Smooth muscle cell of the brain vasculature (primary cell): Measurements from ENCODE around the gene CXCL11.
"Not testable (repeated sequence)": the region's sequence is repeated elsewhere in the genome, so short reads cannot be mapped to it uniquely, and the experiment has no call there.

Experiments used
- DNase-seq: peaks from one replicate; pipeline ENCODE4 v3.0.0-alpha.2; 2012; ENCODE audit warnings: low read depth, low spot score

CXCL11 gene

GRCh38 chr4:76042241-76042998 lies 6.5 kb upstream of the CXCL11 start:
- DNase-seq = not testable (repeated sequence)

- DNase-seq = no peak
Observed at GRCh38 chr4:76036855-76037254, 985 bp upstream of the CXCL11 start.

GRCh38 chr4:76035141-76035540 lies 729 bp downstream of the CXCL11 start:
- no peak for DNase-seq

GRCh38 chr4:76029300-76029699 lies 6.6 kb downstream of the CXCL11 start:
- no peak for DNase-seq

- no peak for DNase-seq
Observed at GRCh38 chr4:76028350-76028765, 7.5 kb downstream of the CXCL11 start.

GRCh38 chr4:76024065-76024464 lies 11.8 kb downstream of the CXCL11 start:
- no peak for DNase-seq

- no peak for DNase-seq
Observed at GRCh38 chr4:76023389-76023788, 12.5 kb downstream of the CXCL11 start, which contains the start of gene CXCL10. Gene CXCL10, minus strand, starts transcription at chr4:76023497. Its CDS starts 66 bp downstream, at chr4:76023431.

GRCh38 chr4:76022677-76023076 lies 13.2 kb downstream of the CXCL11 start:
- DNase-seq = no peak

GRCh38 chr4:76022031-76022430 lies 13.8 kb downstream of the CXCL11 start:
- DNase-seq = no peak

- DNase-seq = no peak
Observed at GRCh38 chr4:76017056-76017686, 18.7 kb downstream of the CXCL11 start.

GRCh38 chr4:76016393-76016792 lies 19.5 kb downstream of the CXCL11 start:
- no peak for DNase-seq

- no peak for DNase-seq
Observed at GRCh38 chr4:76013540-76013939, 22.3 kb downstream of the CXCL11 start.

GRCh38 chr4:76012388-76012801 lies 23.5 kb downstream of the CXCL11 start:
- peak; percentile 17 for DNase-seq

- peak; percentile 55 for DNase-seq
Observed at GRCh38 chr4:76011700-76012387, 24.0 kb downstream of the CXCL11 start.

GRCh38 chr4:76011018-76011670 lies 24.7 kb downstream of the CXCL11 start:
- no peak for DNase-seq

- DNase-seq = no peak
Observed at GRCh38 chr4:76010576-76010975, 25.3 kb downstream of the CXCL11 start.

GRCh38 chr4:76009311-76009710 lies 26.6 kb downstream of the CXCL11 start:
- DNase-seq = no peak

GRCh38 chr4:76007089-76007862 lies 28.6 kb downstream of the CXCL11 start, which contains the start of gene CXCL9:
Gene CXCL9, minus strand, starts transcription at chr4:76007509. Its CDS starts 60 bp downstream, at chr4:76007449.
- no peak for DNase-seq

- no peak for DNase-seq
Observed at GRCh38 chr4:76003620-76004019, 32.2 kb downstream of the CXCL11 start.

- DNase-seq = no peak
Observed at GRCh38 chr4:76003035-76003434, 32.8 kb downstream of the CXCL11 start.

- no peak for DNase-seq
Observed at GRCh38 chr4:76002176-76002575, 33.7 kb downstream of the CXCL11 start.
